Stimulated activated CD4-positive, alpha-beta T cell treated with anti-CD3 and anti-CD28 coated beads, Interleukin-12 subunit alpha, Interleukin-12 subunit beta, amount 100 ng/mL, for 24 hours (primary cell): ENCODE results near the gene TPRX1.
A peak's percentile ranks its signal among the peaks of the same experiment; 100 is the strongest.
"Not testable (repeated sequence)": the region's sequence is repeated elsewhere in the genome, so short reads cannot be mapped to it uniquely, and the experiment has no call there.

Source experiments
- DNase-seq, 2 experiments: peaks; one replicate each; pipeline ENCODE4 v3.0.0-alpha.2; 2020; ENCODE audit warnings: low read depth in 2 of 2

The TPRX1 gene

GRCh38 chr19:47801270-47801669 lies 3.1 kb downstream of the TPRX1 start:
- no peak for DNase-seq

GRCh38 chr19:47798904-47799266 lies 5.5 kb downstream of the TPRX1 start:
- DNase-seq: no peak

GRCh38 chr19:47797996-47798903 lies 6.1 kb downstream of the TPRX1 start:
- no peak for DNase-seq

GRCh38 chr19:47796785-47797184 lies 7.6 kb downstream of the TPRX1 start:
- no peak for DNase-seq

- DNase-seq: no peak
Observed at GRCh38 chr19:47794526-47794925, 9.8 kb downstream of the TPRX1 start.

GRCh38 chr19:47792616-47793015 lies 11.7 kb downstream of the TPRX1 start:
- no peak for DNase-seq

- peak; percentile 69 to 93 for DNase-seq
Observed at GRCh38 chr19:47790398-47790814, 13.9 kb downstream of the TPRX1 start.

GRCh38 chr19:47789811-47790210 lies 14.5 kb downstream of the TPRX1 start:
- not testable (repeated sequence) for DNase-seq

- not testable (repeated sequence) for DNase-seq
Observed at GRCh38 chr19:47787307-47787706, 17.0 kb downstream of the TPRX1 start.

GRCh38 chr19:47786566-47786965 lies 17.8 kb downstream of the TPRX1 start:
- DNase-seq: no peak

GRCh38 chr19:47781590-47782262 lies 22.6 kb downstream of the TPRX1 start:
- no peak for DNase-seq

GRCh38 chr19:47780215-47780551 lies 24.2 kb downstream of the TPRX1 start:
- no peak for DNase-seq

GRCh38 chr19:47779524-47780214 lies 24.7 kb downstream of the TPRX1 start:
- no peak for DNase-seq

GRCh38 chr19:47778954-47779351 lies 25.4 kb downstream of the TPRX1 start:
- no peak for DNase-seq

GRCh38 chr19:47778049-47778953 lies 26.1 kb downstream of the TPRX1 start, which contains the start of gene SELENOW:
Gene SELENOW (plus strand): TSS chr19:47778703. CDS start chr19:47778786, 83 bp downstream.
- peak; percentile 60 to 68 for DNase-seq

- not testable (repeated sequence) for DNase-seq
Observed at GRCh38 chr19:47777245-47778048, 26.9 kb downstream of the TPRX1 start.

- no peak for DNase-seq
Observed at GRCh38 chr19:47776568-47776967, 27.8 kb downstream of the TPRX1 start.

GRCh38 chr19:47771291-47771690 lies 33.1 kb downstream of the TPRX1 start:
- not testable (repeated sequence) for DNase-seq

- no peak for DNase-seq
Observed at GRCh38 chr19:47769534-47769933, 34.8 kb downstream of the TPRX1 start.

GRCh38 chr19:47768604-47769003 lies 35.7 kb downstream of the TPRX1 start:
- DNase-seq: no peak
